Right atrium auricular region (tissue), 2 donors: ENCODE data around the gene CCT8. TPM values are rescaled to one million over a fixed set of nuclear protein-coding genes. Genes with fewer than 3 reads are reported as not detected.

ENCODE experiments used
- DNase-seq: peaks from one replicate; pipeline ENCODE4 v3.0.0-alpha.2; 2019; ENCODE audit warnings: low spot score
- H3K27ac ChIP-seq, 2 donors: fragments of 200-600 bp; sonication (generic); 1 replicate in 1 of 2; 2 replicates in 1 of 2; pipeline ENCODE4 v1.5.1; 2016 to 2019
- H3K27me3 ChIP-seq, 2 donors: fragments of 200-600 bp; sonication (generic); one replicate each; pipeline versions ENCODE4 v1.5.1 to v1.6.0; 2017 to 2019
- H3K36me3 ChIP-seq: fragments of 200-600 bp; sonication (generic); one replicate; pipeline ENCODE4 v1.5.1; 2016
- H3K4me1 ChIP-seq, 2 donors: fragments of 200-600 bp; sonication (generic); one replicate each; pipeline versions ENCODE4 v1.5.1 to v1.6.0; 2017 to 2019
- H3K4me3 ChIP-seq, 2 donors: fragments of 200-600 bp; sonication (generic); 1 replicate in 1 of 2; 2 replicates in 1 of 2; pipeline ENCODE4 v1.5.1; 2017 to 2019; ENCODE audit warnings: mild to moderate bottlenecking in 1 of 2, moderate library complexity in 1 of 2
- H3K9me3 ChIP-seq, 2 donors: fragments of 200-600 bp; sonication (generic); one replicate each; pipeline ENCODE4 v1.5.1; 2019
- total RNA-seq, 2 donors: library from RNA; depleted of rRNA; stranded (reverse); fragments of >200 nt; gene quantifications; one replicate each; pipeline ENCODE4 v1.1.0, GENCODE V29; 2016
- TF ChIP-seq, protein P1 (sequence below), 2 donors: fragments of 200-600 bp; sonication (generic); IDR thresholded peaks; one replicate each; pipeline ENCODE4 v1.5.1; 2019; ENCODE audit warnings: antibody characterized with exemption in 2 of 2

CCT8 gene
- total RNA-seq, 2 donors from 2014 or later = 89.5 to 91.8 TPM

DNA sequence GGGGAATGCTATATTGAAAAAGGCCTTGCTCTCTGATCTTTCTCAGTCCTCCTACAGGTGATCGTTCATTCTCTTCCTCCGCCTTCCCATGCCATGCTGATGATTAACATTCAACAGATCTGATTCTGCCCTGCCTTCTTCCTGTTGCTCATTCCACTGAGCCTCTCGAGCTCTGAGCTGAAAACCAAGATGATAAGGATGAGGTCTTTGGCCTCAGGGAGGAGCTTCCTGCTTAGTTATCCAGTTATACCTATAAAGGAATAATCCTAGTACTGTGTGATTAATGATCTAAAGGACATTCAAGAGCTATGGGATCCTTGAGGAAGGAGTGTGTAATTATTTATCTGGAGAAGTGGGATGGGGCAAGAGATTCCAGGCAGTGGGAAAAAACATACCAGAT lies 31.8 kb upstream of the CCT8 start:
- Histone ChIP-seq H3K4me1 (no peaks in the 10 kb centered on the region), H3K4me3 (no peak overlapping the region), H3K27ac (no peak overlapping the region), H3K27me3 (no peaks in the 10 kb centered on the region), H3K9me3 (no peaks in the 10 kb centered on the region), H3K36me3 (no peaks in the 10 kb centered on the region)
- TF ChIP-seq, protein P1, sequence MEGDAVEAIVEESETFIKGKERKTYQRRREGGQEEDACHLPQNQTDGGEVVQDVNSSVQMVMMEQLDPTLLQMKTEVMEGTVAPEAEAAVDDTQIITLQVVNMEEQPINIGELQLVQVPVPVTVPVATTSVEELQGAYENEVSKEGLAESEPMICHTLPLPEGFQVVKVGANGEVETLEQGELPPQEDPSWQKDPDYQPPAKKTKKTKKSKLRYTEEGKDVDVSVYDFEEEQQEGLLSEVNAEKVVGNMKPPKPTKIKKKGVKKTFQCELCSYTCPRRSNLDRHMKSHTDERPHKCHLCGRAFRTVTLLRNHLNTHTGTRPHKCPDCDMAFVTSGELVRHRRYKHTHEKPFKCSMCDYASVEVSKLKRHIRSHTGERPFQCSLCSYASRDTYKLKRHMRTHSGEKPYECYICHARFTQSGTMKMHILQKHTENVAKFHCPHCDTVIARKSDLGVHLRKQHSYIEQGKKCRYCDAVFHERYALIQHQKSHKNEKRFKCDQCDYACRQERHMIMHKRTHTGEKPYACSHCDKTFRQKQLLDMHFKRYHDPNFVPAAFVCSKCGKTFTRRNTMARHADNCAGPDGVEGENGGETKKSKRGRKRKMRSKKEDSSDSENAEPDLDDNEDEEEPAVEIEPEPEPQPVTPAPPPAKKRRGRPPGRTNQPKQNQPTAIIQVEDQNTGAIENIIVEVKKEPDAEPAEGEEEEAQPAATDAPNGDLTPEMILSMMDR (IDR thresholded peaks at IDR 0.05) = no peak
- DNase-seq = no peak

DNA sequence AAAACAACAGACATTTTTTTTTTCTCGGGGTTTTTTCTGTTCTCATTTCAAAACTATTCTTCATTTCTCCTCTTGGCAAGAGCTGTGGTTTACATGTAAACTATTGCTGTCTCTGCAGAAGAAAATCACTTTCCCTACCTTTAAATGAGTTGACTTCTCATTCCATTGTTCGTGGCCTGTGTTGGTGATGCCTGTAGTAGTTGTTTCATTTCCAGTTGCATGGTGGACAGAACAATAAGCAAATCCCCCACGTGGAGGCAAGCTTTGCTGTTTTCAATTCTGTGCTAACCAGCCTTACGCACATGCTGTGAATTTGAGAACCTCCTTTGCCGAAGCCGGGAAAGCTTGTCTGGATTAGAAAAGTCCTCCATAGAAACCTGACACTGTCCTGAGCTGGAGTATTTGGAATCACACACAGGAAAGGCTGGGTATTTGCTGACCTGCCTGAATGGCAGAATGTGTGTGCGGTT lies 30.8 kb upstream of the CCT8 start:
- Histone ChIP-seq H3K4me3 (no peak overlapping the region), H3K27ac (no peak overlapping the region), H3K9me3 (no peaks in the 10 kb centered on the region), H3K27me3 (no peaks in the 10 kb centered on the region), H3K36me3 (no peaks in the 10 kb centered on the region), H3K4me1 (no peaks in the 10 kb centered on the region)
- TF ChIP-seq, protein P1 (IDR thresholded peaks at IDR 0.05) = no peak
- DNase-seq = no peak

DNA sequence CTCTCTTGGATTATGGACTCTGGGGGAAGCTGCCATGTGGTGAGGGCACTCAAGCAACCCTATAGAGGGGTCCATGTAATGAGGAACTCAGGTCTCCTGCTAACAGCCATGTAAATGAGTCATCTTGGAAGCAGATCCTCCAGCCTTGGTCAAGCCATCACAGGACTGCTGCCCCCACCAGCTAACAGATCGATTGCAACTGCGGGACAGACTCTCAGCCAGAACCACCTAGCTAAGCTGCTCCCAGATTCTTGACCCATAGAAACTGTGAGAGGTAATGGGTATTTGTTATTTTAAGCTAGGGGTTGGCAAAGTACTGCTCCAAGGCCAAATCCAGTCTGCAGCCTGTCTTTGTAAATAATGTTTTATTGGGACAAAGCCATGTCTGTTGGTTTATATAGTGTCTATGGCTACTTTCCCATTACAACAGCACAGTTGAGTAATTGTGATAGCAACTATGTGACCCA lies 29.4 kb upstream of the CCT8 start:
- no peaks in the 10 kb centered on the region for H3K36me3 ChIP-seq
- DNase-seq = no peak
- no peak overlapping the region for H3K4me3 ChIP-seq
- no peaks in the 10 kb centered on the region for H3K4me1 ChIP-seq
- no peaks in the 10 kb centered on the region for H3K9me3 ChIP-seq
- H3K27ac ChIP-seq = no peak overlapping the region
- TF ChIP-seq, protein P1 (IDR thresholded peaks at IDR 0.05) = no peak
- no peaks in the 10 kb centered on the region for H3K27me3 ChIP-seq

DNA sequence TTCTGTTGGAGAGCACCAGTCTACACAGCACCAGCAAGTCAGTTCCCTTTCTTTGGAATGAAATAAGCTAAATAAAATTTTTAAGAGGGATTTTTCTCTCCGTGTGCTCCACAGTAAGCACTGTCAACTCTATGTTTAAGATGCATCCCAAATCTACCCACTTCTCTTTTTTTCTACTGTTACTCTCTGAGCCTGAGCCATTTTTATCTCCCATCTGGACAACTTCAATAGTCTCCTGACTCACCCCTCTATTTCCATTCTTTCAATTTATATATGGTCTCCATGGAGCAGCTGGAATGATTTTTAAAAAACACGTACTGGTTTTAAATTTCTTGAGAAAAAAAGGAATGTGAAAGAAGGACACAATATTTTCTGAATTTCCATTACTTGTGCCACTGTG lies 24.7 kb upstream of the CCT8 start:
- Histone ChIP-seq H3K27ac (no peak overlapping the region), H3K4me3 (no peak overlapping the region), H3K9me3 (no peaks in the 10 kb centered on the region), H3K4me1 (no peaks in the 10 kb centered on the region), H3K36me3 (no peaks in the 10 kb centered on the region), H3K27me3 (no peaks in the 10 kb centered on the region)
- no peak for DNase-seq
- TF ChIP-seq, protein P1 (IDR thresholded peaks at IDR 0.05) = no peak

DNA sequence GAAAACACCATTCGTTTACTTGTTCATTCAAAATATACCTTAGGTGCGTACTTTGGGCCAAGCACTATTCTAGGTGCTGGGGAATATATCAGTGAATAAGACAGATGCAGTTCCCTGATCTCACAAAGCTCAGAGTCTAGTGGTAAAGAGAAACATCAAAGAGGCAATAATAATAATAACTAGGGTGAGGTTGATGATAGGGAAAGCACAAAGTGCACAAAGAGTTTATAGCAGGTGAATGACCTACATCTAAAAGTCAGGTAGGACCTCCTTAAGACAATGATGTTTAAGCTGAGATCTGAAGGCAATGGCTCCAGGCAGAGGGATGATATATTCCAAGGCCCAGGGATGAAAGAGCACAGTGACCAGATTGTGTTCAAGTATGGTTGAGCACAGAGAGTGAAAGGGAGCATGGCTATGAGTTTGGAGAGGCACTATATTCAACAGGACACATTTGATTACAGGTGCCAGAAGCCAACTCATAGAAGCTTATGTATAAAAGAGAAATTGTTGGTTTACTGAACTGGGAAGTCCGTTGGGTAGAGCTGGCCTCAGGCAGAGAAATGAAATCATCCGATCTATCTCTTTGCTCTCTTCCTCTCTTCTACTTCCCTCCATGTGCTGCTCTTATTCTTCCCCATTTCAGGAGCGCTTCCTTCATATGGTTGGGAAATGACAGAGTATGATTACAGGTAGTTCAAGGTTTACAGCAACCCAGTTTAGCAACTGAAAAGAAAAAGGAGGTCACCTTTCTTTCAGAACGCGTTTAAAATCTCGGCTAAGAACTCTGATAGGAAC lies 23.0 kb upstream of the CCT8 start:
- H3K27me3 ChIP-seq = no peaks in the 10 kb centered on the region
- TF ChIP-seq, protein P1 (IDR thresholded peaks at IDR 0.05) = no peak
- H3K36me3 ChIP-seq = no peaks in the 10 kb centered on the region
- no peak overlapping the region for H3K27ac ChIP-seq
- H3K4me1 ChIP-seq = no peaks in the 10 kb centered on the region
- DNase-seq = no peak
- H3K9me3 ChIP-seq = no peaks in the 10 kb centered on the region
- no peak overlapping the region for H3K4me3 ChIP-seq
